Hepatocyte (in vitro differentiated cells): ENCODE measurements around the gene LAMB3.

ENCODE experiments used
- CTCF ChIP-seq: fragments of 200-600 bp; sonication (generic); IDR thresholded peaks from 2 replicates; pipeline ENCODE4 v1.5.1; 2016; ENCODE audit warnings: antibody characterized with exemption, mild to moderate bottlenecking; ENCODE audit not compliant: poor library complexity
- EZH2 ChIP-seq: fragments of 200-600 bp; sonication (generic); IDR thresholded peaks from 2 replicates; pipeline ENCODE4 v1.6.1; 2016; ENCODE audit warnings: antibody characterized with exemption, mild to moderate bottlenecking, borderline replicate concordance

GRCh38 chr1:209618756-209619420 lies 33.3 kb downstream of the LAMB3 start:
- TF ChIP-seq CTCF (no peak), EZH2 (no peak)
